C4-2B (cell line): Measurements from ENCODE around the gene PDGFC.

Experiments
- H3K27ac ChIP-seq: fragments of 450-650 bp; 2 replicates; pipeline ENCODE4 v1.5.1; 2017
- ZFX ChIP-seq: fragments of 450-650 bp; IDR thresholded peaks from 2 replicates; pipeline ENCODE4 v1.6.1; 2017
- TF ChIP-seq, protein P1 (sequence below): fragments of 450-650 bp; conservative IDR thresholded peaks from 2 replicates; pipeline ENCODE4 v1.5.1; 2017; ENCODE audit warnings: mild to moderate bottlenecking

PDGFC gene

DNA sequence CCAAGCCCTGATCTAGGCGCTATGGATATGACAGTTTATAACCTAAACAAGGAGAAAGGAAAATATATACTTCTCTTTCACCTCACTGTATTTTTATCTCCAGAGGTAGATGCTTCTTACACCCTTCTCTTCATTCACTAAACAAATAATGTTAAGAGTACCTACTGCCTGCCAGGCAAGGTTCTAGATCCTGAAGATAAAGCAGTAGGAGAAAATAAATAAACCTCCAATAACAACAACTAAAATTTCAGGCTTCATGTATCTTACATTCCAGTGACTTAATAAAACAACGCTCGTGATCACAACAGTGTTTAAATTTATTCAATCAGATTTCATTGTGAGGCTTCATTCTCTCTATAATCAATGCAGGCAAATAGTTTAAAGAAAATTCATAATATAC lies 20.7 kb downstream of the PDGFC start:
- TF ChIP-seq ZFX = no peak
- TF ChIP-seq, protein P1, sequence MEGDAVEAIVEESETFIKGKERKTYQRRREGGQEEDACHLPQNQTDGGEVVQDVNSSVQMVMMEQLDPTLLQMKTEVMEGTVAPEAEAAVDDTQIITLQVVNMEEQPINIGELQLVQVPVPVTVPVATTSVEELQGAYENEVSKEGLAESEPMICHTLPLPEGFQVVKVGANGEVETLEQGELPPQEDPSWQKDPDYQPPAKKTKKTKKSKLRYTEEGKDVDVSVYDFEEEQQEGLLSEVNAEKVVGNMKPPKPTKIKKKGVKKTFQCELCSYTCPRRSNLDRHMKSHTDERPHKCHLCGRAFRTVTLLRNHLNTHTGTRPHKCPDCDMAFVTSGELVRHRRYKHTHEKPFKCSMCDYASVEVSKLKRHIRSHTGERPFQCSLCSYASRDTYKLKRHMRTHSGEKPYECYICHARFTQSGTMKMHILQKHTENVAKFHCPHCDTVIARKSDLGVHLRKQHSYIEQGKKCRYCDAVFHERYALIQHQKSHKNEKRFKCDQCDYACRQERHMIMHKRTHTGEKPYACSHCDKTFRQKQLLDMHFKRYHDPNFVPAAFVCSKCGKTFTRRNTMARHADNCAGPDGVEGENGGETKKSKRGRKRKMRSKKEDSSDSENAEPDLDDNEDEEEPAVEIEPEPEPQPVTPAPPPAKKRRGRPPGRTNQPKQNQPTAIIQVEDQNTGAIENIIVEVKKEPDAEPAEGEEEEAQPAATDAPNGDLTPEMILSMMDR = no peak
- no peak overlapping the region for H3K27ac ChIP-seq

DNA sequence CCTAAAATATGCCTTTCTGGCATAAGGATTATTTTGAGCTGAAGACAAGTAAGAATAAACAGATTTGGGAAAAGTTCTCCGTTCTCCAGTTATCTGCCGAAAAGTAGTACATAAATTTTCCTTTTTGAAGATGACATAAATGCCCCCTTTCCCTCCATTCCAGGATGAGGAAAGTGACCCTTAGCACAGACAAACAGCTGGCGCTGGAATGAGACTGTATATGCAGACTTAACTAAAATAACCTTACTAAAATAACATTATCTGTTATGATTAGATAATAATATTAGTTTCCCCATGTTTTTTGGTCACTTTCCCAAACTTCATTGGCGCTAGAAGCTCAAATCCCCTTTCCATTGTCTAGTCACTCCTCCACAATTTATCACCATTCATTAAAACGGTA lies 21.5 kb downstream of the PDGFC start:
- H3K27ac ChIP-seq = no peak overlapping the region
- TF ChIP-seq, protein P1 = no peak
- no peak for TF ChIP-seq ZFX

DNA sequence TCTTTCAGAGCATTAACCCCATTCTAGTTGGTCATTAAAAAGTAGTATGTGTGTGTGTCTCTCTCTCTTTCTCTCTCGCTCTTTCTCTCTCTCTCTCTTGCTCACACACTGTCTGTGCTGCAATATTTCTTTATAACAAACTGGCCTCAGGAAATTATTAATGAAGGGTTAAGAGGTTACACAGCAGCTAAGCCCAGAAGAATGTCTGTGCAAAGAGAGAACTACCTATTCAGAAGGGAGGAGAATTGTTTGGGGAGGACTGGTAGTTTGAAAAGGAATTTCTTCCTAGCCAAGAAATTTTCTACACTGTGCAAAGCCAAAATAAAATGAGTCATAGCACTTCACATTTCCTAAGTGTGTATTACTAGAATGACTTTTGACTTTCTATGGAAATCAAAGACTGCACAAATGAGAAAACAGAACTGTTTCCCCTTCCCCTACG lies 22.2 kb downstream of the PDGFC start:
- TF ChIP-seq, protein P1 = no peak
- TF ChIP-seq ZFX = no peak
- H3K27ac ChIP-seq = no peak overlapping the region

DNA sequence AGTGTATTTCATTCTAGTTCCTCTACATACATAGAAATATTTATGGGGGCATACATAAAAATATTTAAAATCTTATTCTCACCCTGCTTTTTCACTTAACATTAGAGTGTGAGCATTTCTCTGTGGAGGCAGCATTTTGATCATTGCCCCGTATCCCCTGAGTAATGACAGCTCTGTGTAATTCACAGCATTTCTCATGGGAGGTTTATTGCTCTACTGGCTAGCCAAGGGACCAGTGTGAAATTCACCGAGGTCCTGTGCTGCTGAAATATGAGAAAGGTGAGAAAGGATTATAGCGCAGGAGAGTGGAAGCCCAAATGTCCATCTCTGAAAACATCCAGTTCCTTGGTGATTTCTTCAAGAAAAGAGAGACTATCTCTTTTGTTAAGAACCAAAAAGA lies 22.9 kb downstream of the PDGFC start:
- no peak overlapping the region for H3K27ac ChIP-seq
- TF ChIP-seq, protein P1 = no peak
- TF ChIP-seq ZFX = no peak

DNA sequence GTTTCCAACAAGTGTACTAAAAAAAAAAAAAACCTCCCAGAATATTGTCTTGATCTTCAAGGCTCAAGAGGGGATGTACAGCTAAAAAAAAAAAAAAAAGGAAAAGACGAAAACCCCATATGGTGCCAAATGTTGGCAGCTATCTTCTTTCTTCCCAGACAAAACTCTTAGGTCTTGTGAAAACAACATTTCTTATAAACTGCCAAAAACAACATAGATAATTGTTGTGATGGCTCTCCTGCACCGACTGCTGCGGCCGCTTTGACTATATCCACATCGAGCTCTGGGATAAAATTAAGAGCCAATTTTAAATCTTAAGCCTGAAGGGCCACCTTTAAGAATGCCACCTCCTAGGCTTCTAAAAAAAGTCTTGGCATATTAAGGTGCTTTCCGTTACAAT lies 23.5 kb downstream of the PDGFC start:
- no peak overlapping the region for H3K27ac ChIP-seq
- TF ChIP-seq ZFX = no peak
- TF ChIP-seq, protein P1 = no peak

DNA sequence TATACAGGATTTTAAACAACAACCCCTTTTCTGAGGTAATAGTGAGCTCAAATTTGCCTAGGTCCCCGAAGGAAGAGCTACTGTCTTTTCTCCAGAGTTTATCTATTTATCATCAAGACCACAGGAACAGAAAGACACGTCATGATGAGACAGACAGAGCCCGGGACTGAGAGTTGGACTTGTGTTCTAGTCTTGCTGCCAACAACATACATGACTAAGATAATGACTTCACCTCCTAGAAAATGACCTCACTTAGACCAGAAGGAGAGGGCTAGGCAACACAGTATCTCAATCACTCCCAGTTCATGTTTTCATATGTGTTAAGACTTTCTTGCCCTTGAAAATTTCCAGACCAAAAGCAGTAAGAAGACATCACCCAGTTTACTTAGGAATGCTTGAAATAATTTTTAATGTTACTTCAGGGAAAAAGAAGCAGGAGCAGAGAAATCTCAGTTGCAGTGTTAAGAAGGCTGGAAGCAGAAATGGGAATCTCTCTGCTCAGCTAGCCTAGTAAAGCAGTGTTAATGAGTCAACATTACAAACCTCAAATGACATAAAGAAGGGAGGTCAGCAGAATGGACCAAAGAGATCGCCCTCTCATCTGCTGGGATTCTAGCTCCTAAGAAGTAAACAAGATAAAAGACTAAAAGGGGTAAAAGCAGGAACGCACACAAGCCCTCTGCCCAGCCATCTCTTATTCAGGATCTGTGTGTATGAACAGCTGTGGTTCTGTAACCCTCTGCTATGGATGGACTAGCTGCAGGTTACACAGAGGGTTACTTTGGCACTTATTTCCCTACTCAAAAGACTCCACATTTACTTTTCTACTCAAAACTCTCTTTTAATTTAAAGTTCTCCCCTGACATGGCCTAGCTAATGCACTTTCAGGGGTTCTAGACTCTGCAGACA lies 24.8 kb downstream of the PDGFC start:
- TF ChIP-seq, protein P1 = no peak
- no peak for TF ChIP-seq ZFX
- no peak overlapping the region for H3K27ac ChIP-seq

DNA sequence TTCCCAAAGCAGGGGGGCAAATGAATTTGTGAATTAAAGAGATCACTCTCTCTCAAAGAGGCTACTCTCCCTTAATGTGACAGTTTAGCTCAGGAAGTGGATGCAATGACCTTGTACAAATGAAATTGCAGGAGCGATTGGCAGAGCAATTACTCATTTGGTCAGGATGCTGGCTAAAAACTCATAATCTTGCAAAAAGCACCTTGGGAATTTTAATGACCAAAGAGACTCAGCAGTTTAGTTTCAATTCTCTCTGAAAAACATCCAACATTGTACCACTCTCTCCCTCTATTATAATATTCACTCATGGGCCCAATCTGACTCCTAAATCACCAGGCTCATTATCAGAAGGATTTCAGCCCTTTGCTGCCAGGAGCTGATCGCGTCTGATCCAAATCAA lies 26.1 kb downstream of the PDGFC start:
- no peak overlapping the region for H3K27ac ChIP-seq
- TF ChIP-seq, protein P1 = no peak
